Posterior vena cava (tissue), 2 donors: ENCODE results near the gene AQP1. TPM values are rescaled to one million over a fixed set of nuclear protein-coding genes. Genes with fewer than 3 reads are reported as not detected.
A peak's percentile ranks its signal among the peaks of the same experiment; 100 is the strongest.

Experiments used
- DNase-seq: peaks from one replicate; pipeline ENCODE4 v3.0.0-alpha.2; 2020; ENCODE audit warnings: low spot score
- intact Hi-C, 2 donors: fragments of 100-400 bp; cut with DNase I; formaldehyde crosslinking; loops; one replicate each; pipeline versions ENCODE4 v1.14.1 to v1.14.2; 2022 to 2023
- long read RNA-seq, 2 donors: library from polyadenylated mRNA; unstranded; transcript quantifications; one replicate each; pipeline ENCODE4 v2.0.0, GENCODE V29; 2020 to 2021
- total RNA-seq, 2 donors: library from RNA; stranded (reverse); fragmentation: NEBNext Ultra II Directional; extraction: Animal tissue kit (Norgen Biotek cat#: 25700); gene quantifications; one replicate each; pipeline ENCODE4 v1.2.1, GENCODE V29; 2021
- donor health status: DM: yes; HTN: yes; CAD: no.
- donor health status: DM: yes; HTN: yes; CAD: no.

AQP1 gene
- 100 to 1,000 TPM; 388 to 422 TPM for total RNA-seq
- long read RNA-seq, donor 1, transcript AQP1-201 (4 exons, 2,913 nt) = major isoform, 136 of 273 reads
- long read RNA-seq, donor 1, partial matches to known transcripts = 136 of 273 reads
- long read RNA-seq, donor 1, other reads (novel, unspliced or antisense) = 1 of 273 reads
- long read RNA-seq, donor 2, transcript AQP1-201 (4 exons, 2,913 nt) = major isoform, 161 of 574 reads
- long read RNA-seq, donor 2, partial matches to known transcripts = 413 of 574 reads
- long read RNA-seq, donor 2, other reads (novel, unspliced or antisense) = 0 of 574 reads

- intact Hi-C loops = no loop called here
- DNase-seq = peak; percentile 95
Measured at GRCh38 chr7:30911561-30911969, at the start of gene AQP1. Gene AQP1, plus strand, starts transcription at chr7:30911853. Its CDS starts 57 bp downstream, at chr7:30911910.

GRCh38 chr7:30862995-30863705 lies 48.5 kb upstream of the AQP1 start:
- intact Hi-C loops = no loop called here
- DNase-seq = no peak

DNA sequence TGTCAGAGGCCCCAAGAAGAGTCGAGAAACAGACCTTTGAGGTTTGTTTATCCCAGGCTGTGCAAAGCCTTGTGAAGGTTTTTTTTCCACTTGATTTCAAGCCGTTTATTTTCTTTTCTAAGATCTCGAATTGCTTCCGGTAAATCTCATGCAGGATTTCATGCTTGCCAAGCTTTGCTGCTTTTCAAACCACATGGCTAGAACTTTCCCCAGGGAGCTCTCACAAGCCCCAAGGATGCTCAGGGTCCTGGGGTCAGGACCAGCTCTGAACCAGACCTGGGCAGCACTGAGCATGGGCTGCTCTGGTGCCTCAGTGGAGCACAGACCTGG lies 48.0 kb upstream of the AQP1 start:
- intact Hi-C loops = no loop called here
- DNase-seq = no peak

GRCh38 chr7:30864101-30864500 lies 47.6 kb upstream of the AQP1 start:
- intact Hi-C loops = no loop called here
- no peak for DNase-seq

GRCh38 chr7:30865076-30865475 lies 46.6 kb upstream of the AQP1 start:
- DNase-seq = no peak
- intact Hi-C loops = no loop called here

DNA sequence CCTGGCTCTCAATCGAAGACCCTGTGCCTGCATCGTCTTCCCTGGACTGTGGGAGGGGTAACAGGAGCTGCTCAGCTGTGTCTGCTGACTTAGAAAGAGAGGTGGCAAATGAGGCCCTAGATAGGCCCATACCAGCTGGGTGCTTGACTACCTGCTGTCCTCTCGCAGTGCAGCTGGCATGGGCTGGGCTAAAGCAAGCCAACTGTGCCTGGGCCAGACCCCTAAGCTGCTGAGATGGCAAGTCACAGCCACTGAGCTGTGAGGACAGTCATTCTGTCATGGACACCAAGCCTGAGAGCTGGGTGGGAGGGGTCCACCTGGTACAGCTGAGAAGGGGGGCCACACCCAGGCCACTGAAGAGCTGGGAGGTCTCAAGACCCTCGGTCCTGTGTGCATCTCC lies 45.8 kb upstream of the AQP1 start:
- no peak for DNase-seq
- intact Hi-C loops = no loop called here

- DNase-seq = no peak
- intact Hi-C loops = no loop called here
Measured at GRCh38 chr7:30866939-30867338, 44.7 kb upstream of the AQP1 start.

- intact Hi-C loops = no loop called here
- no peak for DNase-seq
Measured at GRCh38 chr7:30867483-30867882, 44.2 kb upstream of the AQP1 start.

DNA sequence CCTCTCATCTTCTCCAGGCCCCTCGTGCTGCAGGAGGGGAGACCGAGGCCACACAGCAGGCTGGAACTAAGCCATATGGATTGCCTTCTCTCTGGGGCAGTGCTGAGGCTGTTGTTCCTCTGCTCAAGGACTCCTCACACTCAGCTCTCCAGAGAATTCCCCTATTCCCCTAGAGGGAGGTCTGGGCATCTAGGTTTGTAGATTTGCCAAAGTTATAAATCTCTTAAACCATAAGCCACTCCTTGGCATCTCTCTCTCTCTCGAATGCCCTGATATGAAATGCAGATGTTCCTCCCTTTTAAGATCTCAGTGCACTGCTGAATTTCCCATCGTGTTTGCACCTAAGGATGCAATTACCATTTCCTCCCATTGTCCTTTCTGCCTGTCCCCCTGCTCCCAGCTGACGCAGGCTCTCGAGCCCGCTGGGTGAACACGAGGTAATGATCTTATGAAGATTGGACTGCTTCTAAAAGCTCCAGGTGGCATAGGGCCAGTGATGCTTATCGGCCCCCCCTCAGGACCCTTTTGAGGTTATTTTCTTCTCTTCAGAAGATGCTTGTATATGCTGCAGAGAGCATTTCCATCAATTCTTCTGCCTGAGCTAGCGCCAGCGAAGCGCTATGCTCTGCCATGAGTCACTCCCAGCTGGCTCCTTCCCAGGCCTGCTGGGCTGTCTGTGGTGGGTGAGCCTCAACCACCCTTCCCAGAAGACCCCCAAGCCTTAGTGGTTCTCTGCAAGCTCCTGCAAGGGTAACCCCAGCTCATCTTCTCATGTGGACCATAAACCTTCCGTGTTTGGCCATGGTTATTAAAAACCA lies 41.6 kb upstream of the AQP1 start:
- no peak for DNase-seq
- intact Hi-C loops = no loop called here

DNA sequence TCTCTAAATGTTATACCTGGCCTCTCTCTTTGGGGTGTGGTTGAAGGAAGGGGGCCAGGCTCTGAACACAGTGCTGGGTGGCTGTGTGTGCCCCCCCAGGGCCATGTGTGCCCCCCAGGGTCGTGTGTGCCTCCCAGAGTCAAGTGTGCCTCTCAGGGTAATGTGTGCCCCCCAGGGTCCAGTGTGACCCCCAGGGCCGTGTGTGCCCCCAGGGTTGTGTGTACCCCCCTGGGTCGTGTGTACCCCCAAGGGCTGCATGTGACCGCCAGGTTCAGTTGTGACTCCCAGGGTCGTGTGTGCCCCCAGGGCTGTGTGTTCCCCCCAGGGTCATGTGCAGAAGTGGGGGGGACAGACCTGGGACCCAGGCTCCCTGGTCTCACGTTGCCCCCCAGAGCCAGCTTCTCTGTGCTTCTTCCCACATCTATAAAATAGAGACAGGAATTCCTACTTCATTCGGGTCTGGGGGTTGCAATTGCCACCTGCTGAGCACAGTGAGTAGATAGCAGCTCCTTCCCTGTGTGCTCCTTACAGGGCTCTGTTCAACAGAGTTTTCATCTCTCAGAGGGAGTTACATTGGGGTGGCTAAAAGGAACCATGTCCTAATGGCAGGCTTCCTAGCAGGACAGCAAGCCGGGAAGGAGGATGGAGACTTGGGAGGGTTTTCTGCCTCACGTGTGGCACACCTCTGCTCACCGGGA lies 40.7 kb upstream of the AQP1 start:
- no peak for DNase-seq
- intact Hi-C loops = no loop called here

DNA sequence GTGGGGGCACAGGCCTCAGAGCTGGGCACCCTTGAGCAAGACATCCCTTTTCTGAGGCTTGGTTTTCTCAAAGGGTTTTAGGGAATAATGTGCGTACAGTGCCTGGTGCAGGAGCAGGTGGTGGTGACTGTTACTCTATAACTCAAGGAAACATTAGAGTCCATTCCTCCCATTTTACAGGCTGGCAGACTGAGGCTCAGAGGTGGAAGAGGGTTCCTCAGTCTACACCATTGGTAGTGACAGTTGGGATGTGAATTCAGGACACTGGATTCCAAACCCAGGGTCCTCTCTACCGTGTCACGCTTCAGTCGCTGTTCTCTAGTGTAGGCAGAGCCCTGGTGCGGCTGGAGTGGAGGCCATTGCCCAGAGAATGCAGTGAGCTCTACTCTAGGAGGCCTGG lies 40.0 kb upstream of the AQP1 start:
- intact Hi-C loops = no loop called here
- no peak for DNase-seq

DNA sequence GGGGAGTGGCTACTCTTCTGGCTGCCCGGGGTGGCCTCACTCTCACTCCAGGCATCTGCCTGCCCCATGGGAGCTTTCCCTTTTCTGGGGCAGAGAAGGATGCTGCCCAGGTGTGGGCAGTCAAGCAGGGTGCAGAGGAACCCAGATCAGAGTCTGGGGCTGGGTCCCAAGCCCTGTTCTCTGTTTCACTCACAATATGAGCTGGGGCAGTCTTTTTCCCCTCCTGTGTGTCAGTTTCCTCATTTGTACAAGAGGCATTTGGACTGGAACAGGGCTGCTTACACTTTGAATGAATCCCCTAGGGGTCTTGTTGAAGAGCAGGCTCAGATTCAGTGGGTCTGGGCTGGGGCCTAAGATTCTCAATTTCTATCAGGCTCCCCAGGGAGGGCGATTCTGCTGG lies 38.4 kb upstream of the AQP1 start:
- DNase-seq = no peak
- intact Hi-C loops = no loop called here

DNA sequence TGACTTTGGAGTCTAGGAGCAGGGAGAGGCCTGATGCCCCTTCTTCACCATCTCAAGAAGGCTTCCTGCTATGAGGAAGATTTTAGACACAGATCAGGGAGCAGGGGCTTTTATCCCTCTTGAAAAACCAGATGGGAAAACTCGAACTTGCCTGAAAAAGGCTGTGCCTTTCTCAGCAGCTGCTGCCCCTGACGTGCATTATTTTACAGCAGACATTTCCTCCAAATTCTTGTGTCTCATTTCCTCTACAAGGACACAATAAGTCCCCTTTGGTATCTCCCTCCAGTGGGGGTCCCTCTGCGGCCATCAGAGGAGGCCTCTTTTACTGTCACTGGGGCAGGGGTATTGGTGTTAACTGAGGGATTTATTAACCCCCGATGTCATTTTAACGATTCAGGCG lies 38.0 kb upstream of the AQP1 start:
- intact Hi-C loops = no loop called here
- DNase-seq = no peak

GRCh38 chr7:30874656-30875302 lies 36.9 kb upstream of the AQP1 start:
- no peak for DNase-seq
- intact Hi-C loops = no loop called here

DNA sequence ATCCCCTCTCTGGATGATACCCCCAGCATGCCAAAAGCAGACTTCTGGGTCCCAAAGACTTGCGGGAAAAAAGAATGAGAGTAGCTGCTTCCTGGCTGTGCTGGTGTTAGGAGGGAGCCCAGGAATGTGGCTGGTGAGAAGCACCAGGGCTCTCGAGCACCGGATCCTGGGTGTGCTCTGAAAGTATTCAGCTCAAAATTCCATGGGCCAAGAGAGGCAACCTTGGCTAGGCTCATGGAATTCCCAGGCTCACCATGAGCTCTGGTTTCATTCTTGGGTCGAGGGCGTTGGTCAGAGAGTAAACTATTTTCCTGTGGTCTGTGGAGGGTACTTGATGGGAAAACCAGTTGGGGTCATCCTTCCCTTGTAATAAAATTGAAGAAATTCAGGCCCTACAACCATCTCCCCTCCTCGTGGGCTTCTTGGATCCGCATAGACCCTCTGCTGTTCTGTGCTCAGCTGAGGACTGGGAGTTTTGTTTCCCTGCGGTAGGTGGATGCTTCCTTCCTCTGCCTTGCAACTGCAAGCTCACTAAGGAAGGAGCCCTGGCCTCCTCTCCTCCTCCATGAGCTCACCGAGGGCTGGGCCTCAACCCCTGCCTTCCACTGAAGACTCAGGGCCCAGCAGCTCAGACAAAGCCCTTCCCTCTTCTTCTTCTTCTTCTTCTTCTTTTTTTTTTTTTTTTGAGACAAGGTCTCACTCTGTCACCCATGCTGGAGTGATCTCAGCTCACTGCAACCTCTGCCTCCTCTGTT lies 34.5 kb upstream of the AQP1 start:
- DNase-seq = no peak
- intact Hi-C loops = no loop called here

DNA sequence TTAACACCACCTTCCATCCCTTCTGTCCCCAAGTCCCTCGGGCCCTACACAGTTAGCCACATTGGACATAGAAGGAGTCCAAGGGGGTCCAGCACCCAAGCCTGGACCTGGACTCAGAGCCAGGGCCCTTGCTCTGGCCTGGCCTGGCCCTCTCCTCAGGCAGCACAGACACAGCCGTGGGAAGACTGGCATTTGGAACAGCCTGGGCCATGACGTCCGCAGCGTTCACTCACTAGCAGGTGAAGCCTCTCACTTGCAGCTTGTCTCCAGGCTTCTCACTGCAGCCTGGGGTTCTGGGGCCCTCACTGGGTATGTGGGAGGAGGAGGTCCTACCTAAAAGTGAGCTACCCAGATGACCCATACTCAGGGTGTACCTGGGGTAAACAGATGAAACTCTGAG lies 33.7 kb upstream of the AQP1 start:
- no peak for DNase-seq
- intact Hi-C loops = no loop called here

DNA sequence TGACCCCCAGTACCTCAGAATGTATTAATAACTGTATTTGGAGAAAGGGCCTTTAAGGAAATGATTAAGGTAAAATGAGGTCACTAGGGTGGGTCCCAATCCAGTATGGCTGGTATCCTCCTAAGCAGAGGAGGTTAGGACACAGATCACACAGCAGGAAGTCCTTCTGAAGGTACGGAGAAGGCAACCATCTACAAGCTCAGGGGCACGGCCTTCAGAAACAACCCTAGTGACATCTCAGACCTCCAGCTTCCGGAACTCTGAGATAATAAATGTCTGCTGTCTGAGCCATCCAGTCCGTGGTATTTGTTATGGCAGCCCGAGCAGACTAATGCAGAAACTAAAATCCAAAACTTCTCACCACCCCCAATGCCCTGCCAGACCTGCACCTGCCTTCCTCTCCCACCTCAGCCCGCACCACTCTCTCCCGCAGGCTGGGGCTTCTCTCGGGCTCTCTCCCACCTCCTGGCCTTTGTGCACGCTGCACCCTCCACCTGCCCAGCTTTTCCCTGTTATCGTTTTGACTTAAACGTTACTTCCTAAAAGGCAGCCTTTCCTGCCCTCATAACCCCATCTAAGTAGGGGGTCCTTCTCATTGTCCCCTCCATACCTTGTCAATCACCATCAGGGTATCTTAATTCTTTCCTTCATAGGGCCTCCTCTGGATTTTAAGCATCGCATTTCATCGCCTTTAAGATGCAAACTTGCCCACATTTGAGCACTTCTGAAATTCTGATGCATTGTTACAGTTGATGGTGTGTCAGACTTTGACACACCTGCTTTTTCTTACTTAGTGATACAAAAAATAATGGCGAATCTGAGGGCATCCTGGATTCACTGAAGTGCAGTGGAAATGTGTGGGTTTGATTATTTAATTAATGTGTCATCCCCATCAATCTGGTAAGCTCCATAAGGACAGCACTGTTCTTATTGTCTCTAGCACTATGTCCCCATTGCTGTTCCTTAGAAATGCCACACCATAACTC lies 32.2 kb upstream of the AQP1 start:
- intact Hi-C loops = no loop called here

More for the DNA sequence above, 32.2 kb upstream of the AQP1 start:
- no peak for DNase-seq
